CD14-positive monocyte (primary cell): ENCODE data around the gene ATP7A. TPM values are rescaled to one million over a fixed set of nuclear protein-coding genes. Genes with fewer than 3 reads are reported as not detected.

Experiments
- DNase-seq, 3 donors: peaks; one replicate each; pipeline ENCODE4 v3.0.0-alpha.2; 2011 to 2022
- H2AFZ ChIP-seq: 2 replicates; pipeline ENCODE4 v1.6.0; 2012; ENCODE audit warnings: mild to moderate bottlenecking, low read depth, low read length, inconsistent platforms; ENCODE audit not compliant: insufficient read depth, poor library complexity, severe bottlenecking
- H3K27ac ChIP-seq, 2 donors: 1 replicate in 1 of 2; 2 replicates in 1 of 2; pipeline ENCODE4 v1.5.1; 2012 to 2013; ENCODE audit warnings: low read length in 2 of 2, control low read depth in 1 of 2, inconsistent platforms in 1 of 2, low read depth in 1 of 2, mild to moderate bottlenecking in 1 of 2
- H3K27me3 ChIP-seq, 2 donors: one replicate each; pipeline versions ENCODE4 v1.6.0 to v1.6.1; 2011 to 2013; ENCODE audit warnings: low read length in 2 of 2; ENCODE audit not compliant: control insufficient read depth in 2 of 2, insufficient read depth in 2 of 2
- H3K36me3 ChIP-seq, 2 donors: replicated peaks in 1 of 2; 1 replicate in 1 of 2; 2 replicates in 1 of 2; pipeline versions ENCODE4 v1.5.1 to v1.6.1; 2012 to 2013; ENCODE audit warnings: low read length in 2 of 2, control low read depth in 1 of 2, inconsistent platforms in 1 of 2, mild to moderate bottlenecking in 1 of 2; ENCODE audit not compliant: insufficient read depth in 2 of 2, control insufficient read depth in 1 of 2
- H3K4me1 ChIP-seq, 2 donors: 1 replicate in 1 of 2; 2 replicates in 1 of 2; pipeline versions ENCODE4 v1.5.1 to v1.6.1; 2012 to 2013; ENCODE audit warnings: low read length in 2 of 2, control low read depth in 1 of 2, inconsistent platforms in 1 of 2, mild to moderate bottlenecking in 1 of 2, moderate library complexity in 1 of 2; ENCODE audit not compliant: insufficient read depth in 2 of 2, control insufficient read depth in 1 of 2
- H3K4me2 ChIP-seq: replicated peaks from 2 replicates; pipeline ENCODE3; 2012; ENCODE audit warnings: low read length, moderate library complexity, mild to moderate bottlenecking; ENCODE audit not compliant: poor library complexity, severe bottlenecking; ENCODE audit errors: extremely low read depth
- H3K4me3 ChIP-seq, 3 experiments: fragments of 200-600 bp in 1 of 3; sonication (generic) in 1 of 3; replicated peaks in 1 of 3; 1 replicate in 2 of 3; 2 replicates in 1 of 3; pipeline ENCODE4 v1.5.1; 2011 to 2013; ENCODE audit warnings: low read length in 3 of 3, mild to moderate bottlenecking in 3 of 3, control low read depth in 2 of 3, low read depth in 2 of 3, inconsistent platforms in 1 of 3, moderate library complexity in 1 of 3
- H3K79me2 ChIP-seq: 2 replicates; pipeline ENCODE4 v1.6.0; 2012; ENCODE audit warnings: mild to moderate bottlenecking, control low read depth, inconsistent platforms, low read length, moderate library complexity; ENCODE audit not compliant: insufficient read depth
- H3K9ac ChIP-seq: 2 replicates; pipeline ENCODE4 v1.6.0; 2017; ENCODE audit warnings: low read length, mild to moderate bottlenecking; ENCODE audit not compliant: insufficient read depth, poor library complexity, severe bottlenecking
- H3K9me3 ChIP-seq, 2 donors: replicated peaks in 1 of 2; 1 replicate in 1 of 2; 2 replicates in 1 of 2; pipeline versions ENCODE4 v1.5.1 to v1.6.1; 2012 to 2013; ENCODE audit warnings: low read length in 2 of 2, control low read depth in 1 of 2; ENCODE audit not compliant: control insufficient read depth in 1 of 2, insufficient read depth in 1 of 2
- H4K20me1 ChIP-seq: 2 replicates; pipeline ENCODE4 v1.6.0; 2012; ENCODE audit warnings: mild to moderate bottlenecking, low read length, control low read depth, moderate library complexity; ENCODE audit not compliant: insufficient read depth
- H3K27ac Mint-ChIP-seq, 7 donors: one replicate each; pipeline ENCODE4 v1.8.0; 2020; ENCODE audit warnings: mild to moderate bottlenecking in 7 of 7, mixed read lengths in 7 of 7, moderate library complexity in 6 of 7, inconsistent platforms in 2 of 7
- H3K27me3 Mint-ChIP-seq, 3 donors: one replicate each; pipeline ENCODE4 v1.8.0; 2021 to 2022; ENCODE audit warnings: low read depth in 3 of 3, mild to moderate bottlenecking in 3 of 3, mixed read lengths in 3 of 3, moderate library complexity in 3 of 3, inconsistent platforms in 1 of 3
- H3K36me3 Mint-ChIP-seq, 2 donors: one replicate each; pipeline ENCODE4 v1.8.0; 2020; ENCODE audit warnings: mixed read lengths in 2 of 2, inconsistent platforms in 1 of 2, mild to moderate bottlenecking in 1 of 2
- H3K4me1 Mint-ChIP-seq: one replicate; pipeline ENCODE4 v1.8.0; 2020; ENCODE audit warnings: mild to moderate bottlenecking, mixed read lengths
- H3K4me3 Mint-ChIP-seq, 2 donors: one replicate each; pipeline ENCODE4 v1.8.0; 2020; ENCODE audit warnings: mild to moderate bottlenecking in 2 of 2, mixed read lengths in 2 of 2, moderate library complexity in 1 of 2
- H3K9me3 Mint-ChIP-seq, 7 donors: one replicate each; pipeline ENCODE4 v1.8.0; 2020 to 2022; ENCODE audit warnings: mixed read lengths in 7 of 7, mild to moderate bottlenecking in 6 of 7, moderate library complexity in 6 of 7, inconsistent platforms in 2 of 7
- CTCF ChIP-seq: fragments of 200-600 bp; IDR thresholded peaks from one replicate; pipeline ENCODE4 v1.8.0; 2022; ENCODE audit warnings: antibody characterized with exemption, mild to moderate bottlenecking
- WGBS: methylation state at CpG from one replicate; pipeline ENCODE4 v1.1.5; 2013; ENCODE audit warnings: missing lambda C conversion rate; ENCODE audit not compliant: insufficient coverage; 5-methylcytosine and 5-hydroxymethylcytosine counted together
- intact Hi-C, 2 donors: fragments of 100-400 bp; cut with micrococcal nuclease; formaldehyde crosslinking; loops; one replicate each; pipeline versions ENCODE4 v1.15.0 to v1.15.1; 2023
- polyA plus RNA-seq, 3 donors: library from polyadenylated mRNA; depleted of rRNA in 1 of 3; unstranded in 2 of 3; stranded (reverse) in 1 of 3; fragments of 300-500 nt in 2 of 3; fragments of >200 nt in 1 of 3; fragmentation: Illumina TruSeq in 2 of 3; gene quantifications; 1 replicate in 2 of 3; 2 replicates in 1 of 3; pipeline ENCODE4 v1.2.3, GENCODE V29; 2012 to 2021

Gene ATP7A
- polyA plus RNA-seq, 3 donors, result 2.3 to 3.8 (median 2.8) TPM

- Histone ChIP-seq H3K9ac (no peak overlapping the region), H3K27me3 (no peaks in the 10 kb centered on the region), H3K36me3 (no peaks in the 10 kb centered on the region), H3K4me3 (no peak overlapping the region), H3K9me3 (no peaks in the 10 kb centered on the region), H4K20me1 (no peaks in the 10 kb centered on the region), H3K4me2 (no peak overlapping the region), H2AFZ (no peak overlapping the region), H3K27ac (no peak overlapping the region), H3K79me2 (no peaks in the 10 kb centered on the region), H3K4me1 (no peaks in the 10 kb centered on the region)
- TF ChIP-seq CTCF, result no peak
- intact Hi-C loops, result no loop called here
- Mint-ChIP-seq H3K9me3 (peaks cover 0 to 2% (median 0%) of the 10 kb centered on the region in 7 donors), H3K36me3 (peaks cover 0 to 7% of the 10 kb centered on the region in 2 donors), H3K27me3 (peaks cover 0 to 2% (median 0%) of the 10 kb centered on the region in 3 donors), H3K4me3 (no peak overlapping the region), H3K27ac (no peak overlapping the region), H3K4me1 (peaks cover under 1% of the 10 kb centered on the region)
- no peak for DNase-seq
- WGBS, result no CpG with 5 or more reads among the region's 1 CpG
These were observed 57.1 kb downstream of the ATP7A start for GRCh38 chrX:77967631-77968030.

- no peak within 1 kb of the TSS for H3K27ac Mint-ChIP-seq
- H2AFZ ChIP-seq, result no peak within 1 kb of the TSS
- peaks cover 0 to 2% (median 0%) of the 10 kb centered on the region in 7 donors for H3K9me3 Mint-ChIP-seq
- no peak within 1 kb of the TSS for H3K9ac ChIP-seq
- 95% methylated on average over 6 of the region's 13 CpGs for WGBS
- intact Hi-C loops, result no loop called here
- DNase-seq, result no peak
- H3K27me3 ChIP-seq, result no peaks in the 10 kb centered on the region
- no peaks in the 10 kb centered on the region for H3K4me1 Mint-ChIP-seq
- TF ChIP-seq CTCF, result no peak
- H3K27ac ChIP-seq, result no peak within 1 kb of the TSS
- no peaks in the 10 kb centered on the region for H3K4me1 ChIP-seq
- H3K36me3 ChIP-seq, result no peaks in the 10 kb centered on the region
- H4K20me1 ChIP-seq, result no peaks in the 10 kb centered on the region
- no peak within 1 kb of the TSS for H3K4me3 Mint-ChIP-seq
- peaks cover 0 to 2% (median 0%) of the 10 kb centered on the region in 3 donors for H3K27me3 Mint-ChIP-seq
- no peaks in the 10 kb centered on the region for H3K9me3 ChIP-seq
- peaks cover 2 to 7% of the 10 kb centered on the region in 2 donors for H3K36me3 Mint-ChIP-seq
- H3K4me2 ChIP-seq, result no peak within 1 kb of the TSS
- H3K4me3 ChIP-seq, result no peak within 1 kb of the TSS
- H3K79me2 ChIP-seq, result no peaks in the 10 kb centered on the region
These were observed 59.0 kb downstream of the ATP7A start, which contains the start of gene PGAM4 for GRCh38 chrX:77969538-77969937. TSS of gene PGAM4 (minus strand) at chrX:77969638. CDS start at chrX:77969638, 0 bp downstream.
